Measurements from ENCODE around the gene HES7. TPM values are rescaled to one million over a fixed set of nuclear protein-coding genes. Genes with fewer than 3 reads are reported as not detected.

Gene HES7
- total RNA-seq, 1 donor from 2014 or later = not detected

- no peak for DNase-seq (ENCODE audit: low spot score in 2 of 2)
- H3K36me3 ChIP-seq = peaks cover 41 to 42% of the 10 kb centered on the region in 2 donors
- peak overlapping the region; percentile 77 for H3K27ac ChIP-seq
- H3K27me3 ChIP-seq = no peaks in the 10 kb centered on the region
- H3K4me3 ChIP-seq = peak overlapping the region in 1 of 2 donors; percentile 36
- TF ChIP-seq CTCF (IDR thresholded peaks at IDR 0.05) = no peak
- no peaks in the 10 kb centered on the region for H3K9me3 ChIP-seq
- intact Hi-C loops (cut with DNase I) = loop anchor here (1.0 to 5.0 kb wide), 4 partner anchors 14 to 110 kb away; partner anchors contain the start of genes CTC1, HES7 and PFAS
- peaks cover 4 to 16% of the 10 kb centered on the region in 2 donors for H3K4me1 ChIP-seq
These were observed 14.4 kb upstream of the HES7 start for GRCh38 chr17:8138374-8138671.

GRCh38 chr17:8137645-8138373 lies 13.9 kb upstream of the HES7 start:
- intact Hi-C loops (cut with DNase I) = loop anchor here (1.0 to 5.0 kb wide), 4 partner anchors 14 to 111 kb away; partner anchors contain the start of genes CTC1, HES7 and PFAS
- no peak for DNase-seq (ENCODE audit: low spot score in 2 of 2)
- TF ChIP-seq CTCF (IDR thresholded peaks at IDR 0.05) = no peak
- Histone ChIP-seq H3K27me3 (no peaks in the 10 kb centered on the region), H3K4me1 (peaks cover 4 to 16% of the 10 kb centered on the region in 2 donors), H3K9me3 (no peaks in the 10 kb centered on the region), H3K36me3 (peaks cover 36 to 37% of the 10 kb centered on the region in 2 donors), H3K27ac (peak overlapping the region; percentile 77), H3K4me3 (peak overlapping the region in 1 of 2 donors; percentile 36)

- no peak for TF ChIP-seq CTCF (IDR thresholded peaks at IDR 0.05)
- Histone ChIP-seq H3K27ac (no peak overlapping the region), H3K27me3 (no peaks in the 10 kb centered on the region), H3K4me3 (no peak overlapping the region), H3K9me3 (no peaks in the 10 kb centered on the region), H3K36me3 (no peaks in the 10 kb centered on the region), H3K4me1 (peaks cover 0 to 6% of the 10 kb centered on the region in 2 donors)
- DNase-seq (ENCODE audit: low spot score in 2 of 2) = no peak
- intact Hi-C loops (cut with DNase I) = no loop called here
These were observed 10.0 kb upstream of the HES7 start for GRCh38 chr17:8133941-8134340.

GRCh38 chr17:8133399-8133798 lies 9.5 kb upstream of the HES7 start:
- Histone ChIP-seq H3K36me3 (no peaks in the 10 kb centered on the region), H3K4me1 (peaks cover 0 to 6% of the 10 kb centered on the region in 2 donors), H3K27ac (no peak overlapping the region), H3K9me3 (no peaks in the 10 kb centered on the region), H3K4me3 (no peak overlapping the region), H3K27me3 (no peaks in the 10 kb centered on the region)
- no peak for DNase-seq (ENCODE audit: low spot score in 2 of 2)
- TF ChIP-seq CTCF (IDR thresholded peaks at IDR 0.05) = no peak
- intact Hi-C loops (cut with DNase I) = no loop called here

GRCh38 chr17:8131844-8132441 lies 8.0 kb upstream of the HES7 start:
- Histone ChIP-seq H3K27me3 (no peaks in the 10 kb centered on the region), H3K4me3 (no peak overlapping the region), H3K27ac (no peak overlapping the region), H3K36me3 (no peaks in the 10 kb centered on the region), H3K4me1 (no peaks in the 10 kb centered on the region), H3K9me3 (no peaks in the 10 kb centered on the region)
- no peak for TF ChIP-seq CTCF (IDR thresholded peaks at IDR 0.05)
- intact Hi-C loops (cut with DNase I) = no loop called here
- DNase-seq (ENCODE audit: low spot score in 2 of 2) = no peak

Measured in ascending aorta (tissue), 2 donors.